Activated naive CD4-positive, alpha-beta T cell treated with anti-CD3 and anti-CD28 coated beads for 36 hours (primary cell): ENCODE results near the gene SEC14L1. TPM values are rescaled to one million over a fixed set of nuclear protein-coding genes. Genes with fewer than 3 reads are reported as not detected.

ENCODE experiments used
- CTCF ChIA-PET: fragments of 350-600 bp; sonication (Branson Sonifier 250); formaldehyde crosslinking; loops from one replicate; lab custom pipeline; 2021; ENCODE audit warnings: antibody characterized with exemption; lab: Charles Lee
- DNase-seq: peaks from one replicate; pipeline ENCODE4 v3.0.0-alpha.2; 2020
- H3K27ac Mint-ChIP-seq: one replicate; pipeline ENCODE4 v1.8.0; 2021; ENCODE audit warnings: mild to moderate bottlenecking, mixed read lengths
- H3K27me3 Mint-ChIP-seq: one replicate; pipeline ENCODE4 v1.8.0; 2021; ENCODE audit warnings: low read depth, mixed read lengths
- H3K36me3 Mint-ChIP-seq: one replicate; pipeline ENCODE4 v1.8.0; 2021; ENCODE audit warnings: low read depth, mixed read lengths
- H3K4me1 Mint-ChIP-seq: one replicate; pipeline ENCODE4 v1.8.0; 2021; ENCODE audit warnings: low read depth, mixed read lengths
- H3K4me3 Mint-ChIP-seq: one replicate; pipeline ENCODE4 v1.8.0; 2021; ENCODE audit warnings: mild to moderate bottlenecking, moderate library complexity, mixed read lengths
- H3K9me3 Mint-ChIP-seq: one replicate; pipeline ENCODE4 v1.8.0; 2021; ENCODE audit warnings: mixed read lengths
- intact Hi-C: fragments of 100-400 bp; cut with micrococcal nuclease; formaldehyde crosslinking; loops from one replicate; pipeline ENCODE4 v1.15.1; 2023
- total RNA-seq, 2 experiments: library from RNA; stranded (reverse); gene quantifications; one replicate each; pipeline ENCODE4 v1.2.3, GENCODE V29; 2021

Gene SEC14L1
- total RNA-seq, 2 experiments from 2014 or later = 39.6 to 42.5 TPM

DNA sequence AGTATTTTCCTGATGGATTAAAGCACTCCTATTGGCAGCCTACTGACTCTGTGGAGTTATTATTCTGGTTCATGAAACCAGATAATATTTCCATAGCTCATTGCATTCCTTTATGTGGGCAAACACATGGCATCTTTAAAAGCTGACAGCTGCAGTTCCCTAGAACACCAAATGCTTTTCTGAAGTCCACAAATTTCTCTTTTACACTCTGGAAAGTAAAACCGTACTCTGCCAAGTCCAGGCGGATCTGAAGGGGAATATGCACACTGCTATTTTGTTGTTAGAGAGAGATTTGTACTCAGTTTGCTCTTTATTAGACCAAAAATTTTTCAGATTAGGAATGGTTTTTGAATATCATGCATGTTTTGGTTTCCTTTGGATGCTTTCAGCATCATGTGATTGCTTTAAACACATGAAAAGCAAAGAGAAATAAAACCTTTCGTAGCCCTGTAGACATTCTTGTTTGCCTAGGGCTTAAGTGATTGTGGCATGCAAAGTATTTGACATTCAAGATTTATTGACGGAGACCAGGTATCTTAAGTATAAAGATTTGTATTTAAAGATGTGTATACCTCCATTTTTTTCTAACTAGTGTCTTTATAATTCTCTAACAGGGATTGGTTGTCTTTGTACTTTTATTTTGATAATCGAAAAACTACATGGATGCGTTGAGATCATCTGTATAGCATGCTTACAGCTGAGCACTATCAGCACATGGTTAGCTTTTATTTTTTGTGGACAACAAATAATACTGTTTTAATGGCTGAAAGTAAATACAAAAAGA, 19.5 kb downstream of the SEC14L1 start:
- peaks cover 16% of the 10 kb centered on the region for H3K36me3 Mint-ChIP-seq
- no peaks in the 10 kb centered on the region for H3K9me3 Mint-ChIP-seq
- DNase-seq = no peak
- H3K4me3 Mint-ChIP-seq = no peak overlapping the region
- peaks cover 37% of the 10 kb centered on the region for H3K4me1 Mint-ChIP-seq
- H3K27ac Mint-ChIP-seq = no peak overlapping the region
- intact Hi-C loops = no loop called here
- CTCF ChIA-PET = interaction anchor here (0.6 kb wide), 1 partner anchor 9 kb away, joined by 3 read pairs; no protein-coding TSS in a partner anchor
- H3K27me3 Mint-ChIP-seq = no peaks in the 10 kb centered on the region

DNA sequence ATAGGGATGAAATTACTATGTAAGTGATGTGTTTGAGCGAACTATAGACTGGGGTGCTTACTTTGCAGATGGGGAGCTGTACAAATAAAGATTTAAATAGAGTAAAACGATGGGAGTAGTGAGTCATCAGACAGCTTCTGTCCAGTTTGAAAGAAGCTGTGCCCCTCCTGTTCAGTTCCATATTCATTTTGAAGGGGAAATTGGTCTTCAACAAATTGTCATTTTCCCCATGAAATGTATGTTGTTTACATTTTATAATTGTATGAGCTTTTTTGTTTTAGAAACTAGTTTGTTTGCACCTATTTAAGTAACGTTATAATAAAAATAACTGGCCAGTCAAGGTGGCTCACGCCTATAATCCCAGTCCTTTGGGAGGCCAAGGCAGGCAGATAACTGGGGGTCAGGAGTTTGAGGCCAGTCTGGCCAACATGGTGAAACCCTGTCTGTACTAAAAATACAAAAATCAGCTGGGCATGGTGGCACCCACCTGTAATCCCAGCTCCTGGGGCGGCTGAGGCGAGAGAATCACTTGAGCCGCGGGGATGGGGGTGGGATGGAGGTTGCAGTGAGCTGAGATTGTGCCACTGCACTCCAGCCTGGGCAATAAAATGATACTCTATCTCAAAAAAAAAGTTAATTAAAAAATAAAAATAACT, 20.2 kb downstream of the SEC14L1 start:
- no peaks in the 10 kb centered on the region for H3K9me3 Mint-ChIP-seq
- H3K4me1 Mint-ChIP-seq = peaks cover 38% of the 10 kb centered on the region
- CTCF ChIA-PET = interaction anchor here (0.6 to 0.7 kb wide), 2 partner anchors 9 to 100 kb away, joined by 3 read pairs; no protein-coding TSS in a partner anchor
- H3K27me3 Mint-ChIP-seq = no peaks in the 10 kb centered on the region
- H3K4me3 Mint-ChIP-seq = no peak overlapping the region
- no peak for DNase-seq
- H3K27ac Mint-ChIP-seq = no peak overlapping the region
- intact Hi-C loops = no loop called here
- peaks cover 18% of the 10 kb centered on the region for H3K36me3 Mint-ChIP-seq

DNA sequence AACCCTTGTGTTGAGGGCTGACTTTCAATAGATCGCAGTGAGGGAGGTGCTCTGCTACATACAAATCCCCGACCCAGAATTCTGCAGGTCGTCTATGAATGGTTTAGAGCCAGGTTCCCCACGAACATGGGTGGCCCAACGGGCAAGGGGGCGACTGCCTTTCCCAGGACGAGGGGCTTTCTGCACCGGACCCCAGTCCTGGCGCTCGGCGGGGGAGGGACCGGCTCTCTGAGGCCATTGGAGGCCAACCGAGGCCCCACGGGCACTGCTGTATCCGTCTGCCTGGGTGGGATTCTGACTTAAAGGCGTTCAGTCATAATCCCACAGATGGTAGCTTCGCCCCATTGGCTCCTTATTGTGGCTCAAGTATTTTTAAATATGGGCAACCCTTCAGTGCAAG, 21.2 kb downstream of the SEC14L1 start:
- Mint-ChIP-seq H3K9me3 (peaks cover 2% of the 10 kb centered on the region), H3K4me3 (no peak overlapping the region), H3K27me3 (no peaks in the 10 kb centered on the region), H3K27ac (no peak overlapping the region), H3K4me1 (peaks cover 38% of the 10 kb centered on the region), H3K36me3 (peaks cover 21% of the 10 kb centered on the region)
- intact Hi-C loops = no loop called here
- CTCF ChIA-PET = no interaction called here
- no peak for DNase-seq

DNA sequence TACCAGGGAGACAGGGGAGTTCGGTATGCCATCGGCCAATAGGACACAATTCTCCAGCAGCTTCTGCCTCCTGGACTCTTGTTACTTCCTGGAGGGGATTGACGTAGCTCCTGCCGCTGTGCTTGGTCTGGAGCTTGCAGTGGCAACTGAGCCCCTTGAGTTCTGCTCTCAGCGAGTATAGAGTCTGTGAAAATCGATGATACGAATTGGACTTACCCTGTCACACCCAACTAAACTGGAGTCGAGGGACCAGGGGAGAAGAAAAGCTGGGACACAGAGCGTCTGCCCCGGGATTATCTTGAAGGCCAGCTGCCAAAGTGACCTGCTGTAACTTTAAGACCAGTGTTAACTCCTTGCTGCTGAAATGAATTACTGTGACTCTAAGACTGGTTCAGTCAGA, 22.2 kb downstream of the SEC14L1 start:
- CTCF ChIA-PET = interaction anchor here (0.6 kb wide), 1 partner anchor 33 kb away, joined by 5 read pairs; no protein-coding TSS in a partner anchor
- DNase-seq = no peak
- H3K36me3 Mint-ChIP-seq = peaks cover 24% of the 10 kb centered on the region
- H3K27ac Mint-ChIP-seq = no peak overlapping the region
- H3K9me3 Mint-ChIP-seq = peaks cover 10% of the 10 kb centered on the region
- H3K27me3 Mint-ChIP-seq = no peaks in the 10 kb centered on the region
- H3K4me1 Mint-ChIP-seq = peaks cover 36% of the 10 kb centered on the region
- intact Hi-C loops = no loop called here
- no peak overlapping the region for H3K4me3 Mint-ChIP-seq

DNA sequence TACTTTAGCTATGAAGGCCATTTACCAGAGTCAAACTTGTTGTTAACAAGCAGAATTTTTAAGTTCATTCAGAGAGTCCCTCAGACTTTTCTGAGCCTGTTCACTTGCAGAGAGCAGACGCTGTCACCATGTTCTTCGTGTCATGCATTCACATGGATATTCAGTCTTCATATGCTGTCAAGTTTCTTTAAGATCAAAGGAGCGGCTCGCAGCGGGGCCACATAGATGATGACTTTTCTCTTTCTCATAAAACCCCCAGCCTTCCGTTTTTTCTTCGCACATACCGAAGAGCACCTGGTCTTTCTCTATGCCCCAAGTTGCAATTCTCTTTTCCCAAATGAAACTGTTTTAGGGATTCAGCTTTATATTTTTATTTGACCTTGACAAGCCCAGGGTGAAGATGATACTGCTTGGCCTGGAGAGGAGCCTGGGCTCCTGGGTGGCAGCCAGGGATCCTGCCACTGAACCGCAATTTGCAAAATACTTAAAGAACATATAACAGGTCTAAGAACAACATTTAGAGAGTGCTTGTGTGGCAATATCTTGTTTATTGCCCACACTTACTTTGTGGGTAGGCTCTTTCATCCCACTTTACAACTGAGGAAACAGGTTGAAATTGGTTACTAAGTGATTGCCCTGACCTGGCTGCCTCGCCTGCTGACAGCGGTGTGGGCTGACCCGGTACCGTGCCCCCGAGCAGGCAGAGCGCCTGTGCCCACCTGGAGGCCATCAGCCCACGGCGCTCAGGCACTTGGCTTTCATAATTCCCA, 22.9 kb downstream of the SEC14L1 start:
- intact Hi-C loops = no loop called here
- H3K9me3 Mint-ChIP-seq = peaks cover 14% of the 10 kb centered on the region
- no peak overlapping the region for H3K4me3 Mint-ChIP-seq
- H3K27me3 Mint-ChIP-seq = no peaks in the 10 kb centered on the region
- no peak overlapping the region for H3K27ac Mint-ChIP-seq
- CTCF ChIA-PET = interaction anchor here (1.1 kb wide), 1 partner anchor 14 kb away, joined by 3 read pairs; no protein-coding TSS in a partner anchor
- peaks cover 36% of the 10 kb centered on the region for H3K4me1 Mint-ChIP-seq
- no peak for DNase-seq
- H3K36me3 Mint-ChIP-seq = peaks cover 24% of the 10 kb centered on the region

DNA sequence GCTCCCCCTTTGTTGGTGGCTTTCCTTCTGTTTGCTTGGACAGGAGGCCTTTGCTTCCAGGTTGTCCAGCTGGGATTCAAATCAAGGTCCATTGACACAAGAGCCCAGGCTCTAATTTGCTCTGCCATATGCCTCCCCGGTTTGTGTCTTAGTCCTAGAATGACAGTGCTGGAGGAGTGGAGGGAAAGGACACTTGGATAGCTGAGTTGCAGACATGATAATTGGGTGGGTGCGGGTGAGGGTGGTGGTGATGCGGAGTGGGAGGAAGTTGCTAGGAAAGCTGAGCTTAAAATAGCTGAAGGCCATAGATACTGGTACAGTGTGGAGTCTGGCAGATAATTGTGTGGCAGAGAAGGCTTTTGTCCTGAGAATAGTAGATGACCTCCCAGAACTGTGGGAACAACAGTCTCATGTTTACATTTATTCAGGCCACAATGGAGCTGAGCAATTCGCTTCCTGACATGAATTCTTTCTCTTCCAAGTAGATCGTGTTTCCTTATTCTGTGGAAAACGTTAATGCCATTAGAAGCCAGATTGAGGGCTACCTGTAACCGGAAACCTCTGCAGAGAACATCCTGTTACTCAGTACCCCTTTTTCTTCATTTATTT, 23.8 kb downstream of the SEC14L1 start:
- Mint-ChIP-seq H3K36me3 (peaks cover 25% of the 10 kb centered on the region), H3K27ac (no peak overlapping the region), H3K9me3 (peaks cover 14% of the 10 kb centered on the region), H3K4me3 (no peak overlapping the region), H3K4me1 (peaks cover 36% of the 10 kb centered on the region), H3K27me3 (no peaks in the 10 kb centered on the region)
- CTCF ChIA-PET = interaction anchor here (0.6 to 1.1 kb wide), 2 partner anchors 13 to 15 kb away, joined by 3 read pairs; no protein-coding TSS in a partner anchor
- DNase-seq = no peak
- intact Hi-C loops = no loop called here

DNA sequence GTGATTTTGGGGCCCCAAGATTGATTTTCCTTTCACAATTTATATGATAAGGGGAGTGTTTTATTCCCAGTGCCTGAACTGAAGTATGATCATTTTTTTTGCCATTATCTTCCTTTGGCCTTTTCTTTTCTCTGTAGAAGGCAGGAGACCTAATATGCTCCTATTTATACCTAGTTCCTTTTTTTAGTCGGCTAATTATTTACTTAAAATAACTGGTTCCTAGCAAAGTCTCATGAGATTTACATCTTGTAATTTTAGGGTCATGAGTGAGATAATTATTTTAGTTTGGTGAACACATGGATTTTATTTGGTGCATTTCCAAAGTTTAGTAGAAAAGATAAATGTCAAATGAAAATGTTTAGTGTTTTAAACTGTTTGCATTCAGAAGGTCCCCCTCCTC, 24.8 kb downstream of the SEC14L1 start:
- DNase-seq = no peak
- Mint-ChIP-seq H3K27ac (no peak overlapping the region), H3K27me3 (no peaks in the 10 kb centered on the region), H3K4me1 (peaks cover 30% of the 10 kb centered on the region), H3K36me3 (peaks cover 25% of the 10 kb centered on the region), H3K4me3 (no peak overlapping the region), H3K9me3 (peaks cover 14% of the 10 kb centered on the region)
- CTCF ChIA-PET = no interaction called here
- intact Hi-C loops = no loop called here

DNA sequence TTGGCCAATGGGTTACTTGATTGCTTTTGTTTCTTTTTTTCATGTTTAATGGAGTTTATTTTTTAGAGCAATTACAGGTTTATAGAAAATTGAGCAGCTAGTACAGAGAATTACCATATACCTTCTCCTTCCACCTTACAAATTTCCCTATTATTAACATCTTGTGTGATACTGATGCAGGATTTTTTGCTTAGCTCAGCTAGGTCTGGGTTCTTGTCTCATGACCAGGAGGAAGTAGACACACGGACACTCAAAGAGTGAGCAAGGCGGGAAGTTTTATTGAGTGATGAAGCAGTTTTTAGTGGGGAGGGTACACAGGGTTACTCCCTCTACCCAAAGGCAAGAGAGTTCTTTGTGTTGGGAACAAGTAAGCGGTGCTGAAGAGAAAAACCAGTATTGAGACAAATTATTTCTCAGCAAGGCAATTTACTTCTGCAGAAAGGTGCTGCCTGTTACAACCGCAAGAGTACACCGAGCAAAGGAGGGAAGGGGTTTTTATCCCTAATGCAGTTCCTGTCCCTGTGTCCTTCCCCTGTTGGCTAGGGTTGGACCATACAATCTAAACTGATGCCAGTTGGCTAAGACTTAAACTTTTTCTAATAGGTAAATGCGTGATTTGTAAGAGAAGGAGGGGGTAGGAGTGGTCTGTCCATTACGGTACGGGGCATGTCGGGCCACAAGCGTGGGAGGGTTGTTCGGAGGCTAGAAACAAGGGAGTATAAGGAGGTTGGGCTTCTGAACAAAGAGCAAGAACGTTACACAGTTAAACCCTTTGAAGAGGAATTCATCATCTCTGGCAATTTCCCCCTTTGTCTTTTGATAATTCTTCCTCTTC, 26.9 kb downstream of the SEC14L1 start:
- Mint-ChIP-seq H3K36me3 (peaks cover 21% of the 10 kb centered on the region), H3K4me1 (peaks cover 23% of the 10 kb centered on the region), H3K27me3 (no peaks in the 10 kb centered on the region), H3K9me3 (peaks cover 14% of the 10 kb centered on the region), H3K27ac (no peak overlapping the region), H3K4me3 (no peak overlapping the region)
- CTCF ChIA-PET = interaction anchor here (1.4 kb wide), 1 partner anchor 14 kb away, joined by 4 read pairs; no protein-coding TSS in a partner anchor
- intact Hi-C loops = no loop called here
- no peak for DNase-seq

DNA sequence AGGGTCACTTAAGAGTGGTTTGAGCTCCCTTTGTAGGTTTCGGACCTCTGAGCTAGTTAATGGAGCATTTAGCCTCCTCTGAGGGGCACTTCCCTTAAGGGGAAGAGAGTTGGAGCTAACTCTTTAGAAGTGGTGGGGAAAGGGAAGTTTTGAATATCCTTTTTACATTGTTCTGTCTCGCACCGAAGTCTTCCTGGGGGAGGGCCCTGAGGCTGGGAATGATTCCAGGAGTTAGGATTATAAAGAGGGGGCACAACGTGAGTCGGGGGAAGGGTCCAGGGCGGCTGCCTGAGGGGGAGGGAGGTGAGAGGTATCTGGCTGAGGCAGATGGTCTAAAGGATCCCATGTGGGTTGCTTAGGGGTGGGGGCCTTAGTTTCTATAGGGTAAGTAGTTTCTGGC, 32.3 kb downstream of the SEC14L1 start:
- Mint-ChIP-seq H3K4me1 (no peaks in the 10 kb centered on the region), H3K27ac (no peak overlapping the region), H3K9me3 (peaks cover 29% of the 10 kb centered on the region), H3K27me3 (no peaks in the 10 kb centered on the region), H3K36me3 (peaks cover 26% of the 10 kb centered on the region), H3K4me3 (no peak overlapping the region)
- no peak for DNase-seq
- CTCF ChIA-PET = interaction anchor here (0.6 kb wide), 1 partner anchor 445 kb away, joined by 3 read pairs; no protein-coding TSS in a partner anchor
- intact Hi-C loops = no loop called here

DNA sequence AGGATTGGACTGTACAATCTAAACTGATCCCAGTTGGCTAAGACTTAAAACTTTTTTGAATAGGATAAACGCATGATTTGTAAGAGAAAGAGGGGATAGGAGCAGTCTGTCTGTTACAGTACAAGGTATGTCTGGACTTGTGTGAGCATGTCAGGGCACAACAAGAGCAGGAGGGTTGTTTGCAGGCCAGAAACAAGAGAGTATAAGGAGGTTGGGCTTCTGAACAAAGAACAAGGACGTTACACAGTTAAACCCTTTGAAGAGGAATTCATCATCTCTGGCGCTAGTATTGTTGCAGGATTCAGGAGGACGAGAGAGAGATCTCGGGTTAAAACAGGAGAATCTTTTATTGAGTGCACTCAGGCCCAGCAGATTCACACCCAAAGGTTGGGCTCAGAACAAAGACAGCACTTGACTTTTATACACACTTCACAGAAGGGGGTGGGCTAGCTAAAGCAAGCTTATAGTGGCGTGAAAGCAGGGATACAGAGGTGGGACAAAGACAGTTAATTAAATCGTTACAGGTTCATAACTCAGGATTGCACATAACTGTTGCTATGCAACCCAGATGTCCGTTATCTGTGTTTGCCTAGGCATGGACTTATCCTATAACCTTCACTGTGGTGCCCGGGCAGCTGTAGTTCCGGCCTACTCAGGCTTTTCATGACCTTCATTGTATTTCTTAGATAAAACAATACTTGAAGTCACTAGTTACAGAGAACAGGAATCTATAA, 34.3 kb downstream of the SEC14L1 start:
- H3K4me3 Mint-ChIP-seq = no peak overlapping the region
- no peak for DNase-seq
- H3K27ac Mint-ChIP-seq = no peak overlapping the region
- peaks cover 26% of the 10 kb centered on the region for H3K9me3 Mint-ChIP-seq
- H3K36me3 Mint-ChIP-seq = peaks cover 23% of the 10 kb centered on the region
- H3K4me1 Mint-ChIP-seq = peaks cover 6% of the 10 kb centered on the region
- H3K27me3 Mint-ChIP-seq = no peaks in the 10 kb centered on the region
- CTCF ChIA-PET = no interaction called here
- intact Hi-C loops = no loop called here
